ENCODE results near the gene FUT6.

Gene FUT6

GRCh38 chr19:5800361-5801270 lies 38.9 kb downstream of the FUT6 start:
- no peak overlapping the region for H3K9ac ChIP-seq (ENCODE audit: low read length)
- no peak overlapping the region for H3K27ac ChIP-seq (ENCODE audit: low read depth, low read length, poor library complexity, severe bottlenecking)

GRCh38 chr19:5799247-5800241 lies 40.0 kb downstream of the FUT6 start:
- H3K9ac ChIP-seq (ENCODE audit: low read length): no peak overlapping the region
- no peak overlapping the region for H3K4me3 ChIP-seq (ENCODE audit: low read depth, low read length, poor library complexity, severe bottlenecking)
- H3K36me3 ChIP-seq (ENCODE audit: insufficient read depth, low read length): no peaks in the 10 kb centered on the region
- no peaks in the 10 kb centered on the region for H3K9me3 ChIP-seq (ENCODE audit: low read length)
- no peaks in the 10 kb centered on the region for H4K20me1 ChIP-seq (ENCODE audit: insufficient read depth, low read length)
- H3K27ac ChIP-seq (ENCODE audit: low read depth, low read length, poor library complexity, severe bottlenecking): no peak overlapping the region
- H3K4me2 ChIP-seq (ENCODE audit: low read length): no peak overlapping the region
- peaks cover 11% of the 10 kb centered on the region for H3K4me1 ChIP-seq (ENCODE audit: insufficient read depth, low read length, severe bottlenecking)
- no peaks in the 10 kb centered on the region for H3F3A ChIP-seq (ENCODE audit: insufficient read depth, low read length)
- H2AFZ ChIP-seq (ENCODE audit: low read length): no peak overlapping the region
- TF ChIP-seq CTCF (IDR thresholded peaks at IDR 0.05; ENCODE audit: low read length) (no peak), EZH2 (IDR thresholded peaks at IDR 0.05; ENCODE audit: borderline replicate concordance, low read length) (no peak)
- no peaks in the 10 kb centered on the region for H3K27me3 ChIP-seq (ENCODE audit: insufficient read depth, low read length)
- H3K79me2 ChIP-seq (ENCODE audit: insufficient read depth, low read length): no peaks in the 10 kb centered on the region
- no peaks in the 10 kb centered on the region for H3K9me2 ChIP-seq (ENCODE audit: low read depth, low read length)

More at GRCh38 chr19:5800361-5801270, 38.9 kb downstream of the FUT6 start:
- Histone ChIP-seq H3K4me2 (ENCODE audit: low read length) (no peak overlapping the region), H3K9me2 (ENCODE audit: low read depth, low read length) (no peaks in the 10 kb centered on the region), H3K79me2 (ENCODE audit: insufficient read depth, low read length) (no peaks in the 10 kb centered on the region), H3K27me3 (ENCODE audit: insufficient read depth, low read length) (no peaks in the 10 kb centered on the region; the same call in 1 of the 2 replicates), H4K20me1 (ENCODE audit: insufficient read depth, low read length) (no peaks in the 10 kb centered on the region), H3K4me1 (ENCODE audit: insufficient read depth, low read length, severe bottlenecking) (peaks cover 17% of the 10 kb centered on the region), H3K9me3 (ENCODE audit: low read length) (no peaks in the 10 kb centered on the region), H2AFZ (ENCODE audit: low read length) (no peak overlapping the region), H3K36me3 (ENCODE audit: insufficient read depth, low read length) (no peaks in the 10 kb centered on the region), H3F3A (ENCODE audit: insufficient read depth, low read length) (no peaks in the 10 kb centered on the region), H3K4me3 (ENCODE audit: low read depth, low read length, poor library complexity, severe bottlenecking) (no peak overlapping the region)
- TF ChIP-seq CTCF (IDR thresholded peaks at IDR 0.05; ENCODE audit: low read length) (no peak), EZH2 (IDR thresholded peaks at IDR 0.05; ENCODE audit: borderline replicate concordance, low read length) (no peak)

GRCh38 chr19:5798244-5798643 lies 41.3 kb downstream of the FUT6 start:
- H3K27ac ChIP-seq (ENCODE audit: low read depth, low read length, poor library complexity, severe bottlenecking): no peak overlapping the region
- H3K9ac ChIP-seq (ENCODE audit: low read length): no peak overlapping the region
- H3K4me3 ChIP-seq (ENCODE audit: low read depth, low read length, poor library complexity, severe bottlenecking): no peak overlapping the region
- no peak overlapping the region for H3K4me2 ChIP-seq (ENCODE audit: low read length)
- no peaks in the 10 kb centered on the region for H3F3A ChIP-seq (ENCODE audit: insufficient read depth, low read length)
- no peaks in the 10 kb centered on the region for H3K4me1 ChIP-seq (ENCODE audit: insufficient read depth, low read length, severe bottlenecking)
- no peak for TF ChIP-seq EZH2 (IDR thresholded peaks at IDR 0.05; ENCODE audit: borderline replicate concordance, low read length)
- no peak for TF ChIP-seq CTCF (IDR thresholded peaks at IDR 0.05; ENCODE audit: low read length)
- no peaks in the 10 kb centered on the region for H3K9me3 ChIP-seq (ENCODE audit: low read length)
- no peak overlapping the region for H2AFZ ChIP-seq (ENCODE audit: low read length)
- no peaks in the 10 kb centered on the region for H3K36me3 ChIP-seq (ENCODE audit: insufficient read depth, low read length)
- H3K27me3 ChIP-seq (ENCODE audit: insufficient read depth, low read length): no peaks in the 10 kb centered on the region
- no peaks in the 10 kb centered on the region for H3K9me2 ChIP-seq (ENCODE audit: low read depth, low read length)
- H3K79me2 ChIP-seq (ENCODE audit: insufficient read depth, low read length): no peaks in the 10 kb centered on the region
- H4K20me1 ChIP-seq (ENCODE audit: insufficient read depth, low read length): no peaks in the 10 kb centered on the region
